A549 (cell line): Measurements from ENCODE around the gene VAMP5.

Experiments
- CTCF ChIP-seq: fragments of >200 bp; sonication (Bioruptor Twin); formaldehyde crosslinking; IDR thresholded peaks from 3 replicates; pipeline ENCODE4 v1.5.1; 2016
- ESRRA ChIP-seq: fragments of 150-350 bp; IDR thresholded peaks from 2 replicates; pipeline ENCODE4 v1.6.1; 2014; ENCODE audit warnings: mild to moderate bottlenecking, low read length, borderline replicate concordance
- HDAC2 ChIP-seq: fragments of 200-600 bp; sonication (generic); IDR thresholded peaks from 2 replicates; pipeline ENCODE4 v1.6.1; 2016
- JUN ChIP-seq, 2 experiments: fragments of >200 bp; sonication (Bioruptor Twin); formaldehyde crosslinking; IDR thresholded peaks; 2 replicates in 1 of 2; 3 replicates in 1 of 2; pipeline ENCODE4 v1.6.1; 2016 to 2017
- POLR2A ChIP-seq: IDR thresholded peaks from 2 replicates; pipeline ENCODE4 v1.6.1; 2012; ENCODE audit warnings: mild to moderate bottlenecking, low read length
- RAD21 ChIP-seq, 2 experiments: fragments of >200 bp in 1 of 2; sonication (Bioruptor Twin) in 1 of 2; formaldehyde crosslinking in 1 of 2; IDR thresholded peaks in 1 of 2; conservative IDR thresholded peaks in 1 of 2; 2 replicates in 1 of 2; 3 replicates in 1 of 2; pipeline ENCODE4 v1.6.1; 2012 to 2018; ENCODE audit warnings: inconsistent platforms in 1 of 2
- TFCP2L1 ChIP-seq: fragments of 250-450 bp; sonication (Bioruptor Pico); IDR thresholded peaks from 2 replicates; pipeline ENCODE4 v1.5.0; 2021; ENCODE audit warnings: mild to moderate bottlenecking

GRCh38 chr2:85591563-85591962, 7.3 kb downstream of the VAMP5 start:
- TF ChIP-seq CTCF: no peak
- no peak for TF ChIP-seq ESRRA
- no peak for TF ChIP-seq POLR2A
- no peak for TF ChIP-seq TFCP2L1 (CRISPR knock-in tag)
- TF ChIP-seq JUN (IDR thresholded peaks at IDR 0.05): no peak
- no peak for TF ChIP-seq HDAC2
- no peak for TF ChIP-seq RAD21 (conservative IDR thresholded peaks at IDR 0.05 in 1 of 2, IDR thresholded peaks at IDR 0.05 in 1 of 2)
